ENCODE measurements around the gene CD5L.

GRCh38 chr1:157799996-157800395 is 41.6 kb downstream of the CD5L start:
- TF ChIP-seq CTCF (IDR thresholded peaks at IDR 0.05) (no peak), POLR2AphosphoS5 (IDR thresholded peaks at IDR 0.05) (no peak)

All from breast epithelium (tissue), 3 donors.